Type B pancreatic cell (in vitro differentiated cells): ENCODE measurements around the gene HNF1A. TPM values are rescaled to one million over a fixed set of nuclear protein-coding genes. Genes with fewer than 3 reads are reported as not detected.

ENCODE experiments used
- DNase-seq: peaks from one replicate; pipeline ENCODE4 v3.0.0; 2021; ENCODE audit warnings: mixed read lengths; ENCODE audit not compliant: unreplicated experiment; ENCODE audit errors: extremely low spot score
- H3K27ac Mint-ChIP-seq: 2 replicates; pipeline ENCODE4 v1.8.0; 2021; ENCODE audit warnings: mild to moderate bottlenecking, mixed read lengths
- H3K27me3 Mint-ChIP-seq: 2 replicates; pipeline ENCODE4 v1.8.0; 2021; ENCODE audit warnings: mixed read lengths
- H3K36me3 Mint-ChIP-seq: 2 replicates; pipeline ENCODE4 v1.8.0; 2021; ENCODE audit warnings: mixed read lengths
- H3K4me1 Mint-ChIP-seq: one replicate; pipeline ENCODE4 v1.8.0; 2021; ENCODE audit warnings: mixed read lengths; ENCODE audit not compliant: unreplicated experiment
- H3K4me3 Mint-ChIP-seq: 2 replicates; pipeline ENCODE4 v1.8.0; 2021; ENCODE audit warnings: mild to moderate bottlenecking, mixed read lengths
- H3K9me3 Mint-ChIP-seq: 2 replicates; pipeline ENCODE4 v1.8.0; 2021; ENCODE audit warnings: mixed read lengths
- total RNA-seq: library from RNA; stranded (reverse); gene quantifications from 2 replicates; pipeline ENCODE4 v1.2.1, GENCODE V29; 2021; ENCODE audit warnings: low replicate concordance
- TF ChIP-seq, protein P1 (sequence below): fragments of 200-600 bp; sonication (generic); conservative IDR thresholded peaks from 2 replicates; pipeline ENCODE4 v1.5.0; 2021; ENCODE audit warnings: antibody characterized with exemption, mild to moderate bottlenecking

Gene HNF1A
- total RNA-seq, 1 donor from 2014 or later, result 7.2 TPM

DNA sequence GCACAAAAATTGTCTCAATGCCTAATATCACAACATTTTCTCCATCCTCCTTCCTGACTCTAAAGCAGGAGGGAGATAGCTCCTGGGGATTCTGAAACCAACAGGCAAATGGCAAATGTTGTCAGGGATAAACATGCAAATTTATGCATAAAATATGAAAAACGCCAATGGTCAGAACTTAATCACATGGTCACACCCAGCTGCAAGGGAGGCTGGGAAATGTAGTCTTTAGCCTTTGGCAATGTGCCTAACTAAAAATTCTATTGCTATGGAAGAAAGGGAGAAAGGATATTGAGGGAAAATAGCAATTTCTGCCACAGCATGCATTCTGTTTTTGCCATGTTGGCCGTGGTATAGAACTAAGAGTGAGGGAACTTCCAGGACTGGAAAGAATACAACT lies 72.4 kb downstream of the HNF1A start:
- H3K36me3 Mint-ChIP-seq, result no peaks in the 10 kb centered on the region
- H3K27me3 Mint-ChIP-seq, result peaks cover 18% of the 10 kb centered on the region
- no peaks in the 10 kb centered on the region for H3K9me3 Mint-ChIP-seq
- TF ChIP-seq, protein P1, sequence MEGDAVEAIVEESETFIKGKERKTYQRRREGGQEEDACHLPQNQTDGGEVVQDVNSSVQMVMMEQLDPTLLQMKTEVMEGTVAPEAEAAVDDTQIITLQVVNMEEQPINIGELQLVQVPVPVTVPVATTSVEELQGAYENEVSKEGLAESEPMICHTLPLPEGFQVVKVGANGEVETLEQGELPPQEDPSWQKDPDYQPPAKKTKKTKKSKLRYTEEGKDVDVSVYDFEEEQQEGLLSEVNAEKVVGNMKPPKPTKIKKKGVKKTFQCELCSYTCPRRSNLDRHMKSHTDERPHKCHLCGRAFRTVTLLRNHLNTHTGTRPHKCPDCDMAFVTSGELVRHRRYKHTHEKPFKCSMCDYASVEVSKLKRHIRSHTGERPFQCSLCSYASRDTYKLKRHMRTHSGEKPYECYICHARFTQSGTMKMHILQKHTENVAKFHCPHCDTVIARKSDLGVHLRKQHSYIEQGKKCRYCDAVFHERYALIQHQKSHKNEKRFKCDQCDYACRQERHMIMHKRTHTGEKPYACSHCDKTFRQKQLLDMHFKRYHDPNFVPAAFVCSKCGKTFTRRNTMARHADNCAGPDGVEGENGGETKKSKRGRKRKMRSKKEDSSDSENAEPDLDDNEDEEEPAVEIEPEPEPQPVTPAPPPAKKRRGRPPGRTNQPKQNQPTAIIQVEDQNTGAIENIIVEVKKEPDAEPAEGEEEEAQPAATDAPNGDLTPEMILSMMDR, result no peak
- H3K27ac Mint-ChIP-seq, result no peak overlapping the region
- no peak overlapping the region for H3K4me3 Mint-ChIP-seq
- no peak for DNase-seq
- H3K4me1 Mint-ChIP-seq, result no peaks in the 10 kb centered on the region

Other genes with a start within 250 kb of the HNF1A start
- 67.6 and 67.7 TPM in 2 replicates for gene SPPL3, start 74.2 kb upstream of the HNF1A start, total RNA-seq
- 15.1 and 21.2 TPM in 2 replicates for gene C12orf43, start 37.9 kb downstream of the HNF1A start, total RNA-seq
- 0.17 and 0.19 TPM in 2 replicates for gene OASL, start 60.7 kb downstream of the HNF1A start, total RNA-seq
- 1.9 TPM in 1 of 2 replicates, not detected in the other for gene P2RX7, start 154.3 kb downstream of the HNF1A start, total RNA-seq
- 17.0 and 27.9 TPM in 2 replicates for gene P2RX4, start 231.6 kb downstream of the HNF1A start, total RNA-seq